ENCODE results near the gene PALMD.

Gene PALMD

GRCh38 chr1:99636647-99637175 lies 9.2 kb upstream of the PALMD start:
- H3K27ac ChIP-seq (ENCODE audit: low read length): no peak overlapping the region
- H3K4me3 ChIP-seq (ENCODE audit: low read depth in 1 of 2, low read length in 2 of 2): no peak overlapping the region
- H3K27me3 ChIP-seq (ENCODE audit: low read depth, low read length): no peaks in the 10 kb centered on the region
- no peaks in the 10 kb centered on the region for H3K9me3 ChIP-seq (ENCODE audit: control insufficient read depth in 1 of 2, low read length in 2 of 2)
- H3K36me3 ChIP-seq (ENCODE audit: control insufficient read depth in 1 of 2, insufficient read depth in 2 of 2, low read length in 2 of 2): no peaks in the 10 kb centered on the region
- no peaks in the 10 kb centered on the region for H3K4me1 ChIP-seq (ENCODE audit: control insufficient read depth in 1 of 2, insufficient read depth in 2 of 2, low read length in 2 of 2)

- H3K27ac ChIP-seq (ENCODE audit: low read length): no peak overlapping the region
- no peaks in the 10 kb centered on the region for H3K4me1 ChIP-seq (ENCODE audit: control insufficient read depth in 1 of 2, insufficient read depth in 2 of 2, low read length in 2 of 2)
- H3K27me3 ChIP-seq (ENCODE audit: low read depth, low read length): no peaks in the 10 kb centered on the region
- no peaks in the 10 kb centered on the region for H3K9me3 ChIP-seq (ENCODE audit: control insufficient read depth in 1 of 2, low read length in 2 of 2)
- no peaks in the 10 kb centered on the region for H3K36me3 ChIP-seq (ENCODE audit: control insufficient read depth in 1 of 2, insufficient read depth in 2 of 2, low read length in 2 of 2)
- H3K4me3 ChIP-seq (ENCODE audit: low read depth in 1 of 2, low read length in 2 of 2): no peak overlapping the region
Observed at GRCh38 chr1:99638853-99639252, 7.1 kb upstream of the PALMD start.

GRCh38 chr1:99639408-99639807 lies 6.5 kb upstream of the PALMD start:
- H3K4me1 ChIP-seq (ENCODE audit: control insufficient read depth in 1 of 2, insufficient read depth in 2 of 2, low read length in 2 of 2): no peaks in the 10 kb centered on the region
- no peaks in the 10 kb centered on the region for H3K9me3 ChIP-seq (ENCODE audit: control insufficient read depth in 1 of 2, low read length in 2 of 2)
- H3K36me3 ChIP-seq (ENCODE audit: control insufficient read depth in 1 of 2, insufficient read depth in 2 of 2, low read length in 2 of 2): no peaks in the 10 kb centered on the region
- H3K27me3 ChIP-seq (ENCODE audit: low read depth, low read length): no peaks in the 10 kb centered on the region
- H3K27ac ChIP-seq (ENCODE audit: low read length): no peak overlapping the region
- H3K4me3 ChIP-seq (ENCODE audit: low read depth in 1 of 2, low read length in 2 of 2): no peak overlapping the region

DNA sequence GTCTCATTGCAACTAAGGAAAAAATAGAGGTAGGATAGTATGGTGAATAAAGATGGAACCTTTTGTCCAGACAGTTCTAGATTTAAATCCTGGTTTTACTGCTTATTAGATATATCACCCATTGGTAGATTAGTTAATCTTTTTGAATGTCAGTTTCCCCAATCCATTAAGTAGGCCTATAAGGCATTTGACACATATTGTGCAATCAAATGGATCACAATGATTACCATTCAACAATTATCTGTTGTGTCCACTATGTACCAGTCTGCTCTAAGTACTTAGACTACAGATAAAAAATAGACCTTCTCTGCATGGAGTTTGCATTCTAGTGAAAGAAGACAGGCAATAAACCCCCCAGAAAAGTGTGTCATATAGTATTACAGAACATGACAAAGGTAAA lies 6.0 kb upstream of the PALMD start:
- Histone ChIP-seq H3K4me1 (ENCODE audit: control insufficient read depth in 1 of 2, insufficient read depth in 2 of 2, low read length in 2 of 2) (no peaks in the 10 kb centered on the region), H3K4me3 (ENCODE audit: low read depth in 1 of 2, low read length in 2 of 2) (no peak overlapping the region), H3K27me3 (ENCODE audit: low read depth, low read length) (no peaks in the 10 kb centered on the region), H3K27ac (ENCODE audit: low read length) (no peak overlapping the region), H3K9me3 (ENCODE audit: control insufficient read depth in 1 of 2, low read length in 2 of 2) (no peaks in the 10 kb centered on the region), H3K36me3 (ENCODE audit: control insufficient read depth in 1 of 2, insufficient read depth in 2 of 2, low read length in 2 of 2) (no peaks in the 10 kb centered on the region)

- no peaks in the 10 kb centered on the region for H3K4me1 ChIP-seq (ENCODE audit: control insufficient read depth in 1 of 2, insufficient read depth in 2 of 2, low read length in 2 of 2)
- no peak overlapping the region for H3K27ac ChIP-seq (ENCODE audit: low read length)
- no peaks in the 10 kb centered on the region for H3K27me3 ChIP-seq (ENCODE audit: low read depth, low read length)
- H3K9me3 ChIP-seq (ENCODE audit: control insufficient read depth in 1 of 2, low read length in 2 of 2): no peaks in the 10 kb centered on the region
- no peak overlapping the region for H3K4me3 ChIP-seq (ENCODE audit: low read depth in 1 of 2, low read length in 2 of 2)
- no peaks in the 10 kb centered on the region for H3K36me3 ChIP-seq (ENCODE audit: control insufficient read depth in 1 of 2, insufficient read depth in 2 of 2, low read length in 2 of 2)
Observed at GRCh38 chr1:99640672-99641071, 5.2 kb upstream of the PALMD start.

- Histone ChIP-seq H3K27me3 (ENCODE audit: low read depth, low read length) (peaks cover 4% of the 10 kb centered on the region), H3K4me3 (ENCODE audit: low read depth in 1 of 2, low read length in 2 of 2) (no peak overlapping the region), H3K36me3 (ENCODE audit: control insufficient read depth in 1 of 2, insufficient read depth in 2 of 2, low read length in 2 of 2) (no peaks in the 10 kb centered on the region), H3K4me1 (ENCODE audit: control insufficient read depth in 1 of 2, insufficient read depth in 2 of 2, low read length in 2 of 2) (no peaks in the 10 kb centered on the region), H3K27ac (ENCODE audit: low read length) (no peak overlapping the region), H3K9me3 (ENCODE audit: control insufficient read depth in 1 of 2, low read length in 2 of 2) (no peaks in the 10 kb centered on the region)
Observed at GRCh38 chr1:99641558-99641957, 4.4 kb upstream of the PALMD start.

GRCh38 chr1:99642053-99642452 lies 3.9 kb upstream of the PALMD start:
- peaks cover 4% of the 10 kb centered on the region for H3K27me3 ChIP-seq (ENCODE audit: low read depth, low read length)
- no peak overlapping the region for H3K4me3 ChIP-seq (ENCODE audit: low read depth in 1 of 2, low read length in 2 of 2)
- H3K36me3 ChIP-seq (ENCODE audit: control insufficient read depth in 1 of 2, insufficient read depth in 2 of 2, low read length in 2 of 2): no peaks in the 10 kb centered on the region
- H3K4me1 ChIP-seq (ENCODE audit: control insufficient read depth in 1 of 2, insufficient read depth in 2 of 2, low read length in 2 of 2): peaks cover 0 to 4% of the 10 kb centered on the region in 2 donors
- H3K9me3 ChIP-seq (ENCODE audit: control insufficient read depth in 1 of 2, low read length in 2 of 2): no peaks in the 10 kb centered on the region
- no peak overlapping the region for H3K27ac ChIP-seq (ENCODE audit: low read length)

- Histone ChIP-seq H3K4me3 (ENCODE audit: low read depth in 1 of 2, low read length in 2 of 2) (no peak overlapping the region), H3K4me1 (ENCODE audit: control insufficient read depth in 1 of 2, insufficient read depth in 2 of 2, low read length in 2 of 2) (peaks cover 0 to 5% of the 10 kb centered on the region in 2 donors), H3K9me3 (ENCODE audit: control insufficient read depth in 1 of 2, low read length in 2 of 2) (no peaks in the 10 kb centered on the region), H3K36me3 (ENCODE audit: control insufficient read depth in 1 of 2, insufficient read depth in 2 of 2, low read length in 2 of 2) (no peaks in the 10 kb centered on the region), H3K27ac (ENCODE audit: low read length) (no peak overlapping the region), H3K27me3 (ENCODE audit: low read depth, low read length) (peaks cover 4% of the 10 kb centered on the region)
Observed at GRCh38 chr1:99643021-99643779, 2.7 kb upstream of the PALMD start.

GRCh38 chr1:99644279-99645004 lies 1.5 kb upstream of the PALMD start:
- peaks cover 4% of the 10 kb centered on the region for H3K27me3 ChIP-seq (ENCODE audit: low read depth, low read length)
- H3K4me3 ChIP-seq (ENCODE audit: low read depth in 1 of 2, low read length in 2 of 2): no peak overlapping the region
- no peaks in the 10 kb centered on the region for H3K9me3 ChIP-seq (ENCODE audit: control insufficient read depth in 1 of 2, low read length in 2 of 2)
- H3K4me1 ChIP-seq (ENCODE audit: control insufficient read depth in 1 of 2, insufficient read depth in 2 of 2, low read length in 2 of 2): peaks cover 0 to 5% of the 10 kb centered on the region in 2 donors
- no peaks in the 10 kb centered on the region for H3K36me3 ChIP-seq (ENCODE audit: control insufficient read depth in 1 of 2, insufficient read depth in 2 of 2, low read length in 2 of 2)
- peak overlapping the region; percentile 39 for H3K27ac ChIP-seq (ENCODE audit: low read length)

- no peak overlapping the region for H3K27ac ChIP-seq (ENCODE audit: low read length)
- H3K36me3 ChIP-seq (ENCODE audit: control insufficient read depth in 1 of 2, insufficient read depth in 2 of 2, low read length in 2 of 2): no peaks in the 10 kb centered on the region
- peaks cover 4% of the 10 kb centered on the region for H3K27me3 ChIP-seq (ENCODE audit: low read depth, low read length)
- no peaks in the 10 kb centered on the region for H3K9me3 ChIP-seq (ENCODE audit: control insufficient read depth in 1 of 2, low read length in 2 of 2)
- H3K4me3 ChIP-seq (ENCODE audit: low read depth in 1 of 2, low read length in 2 of 2): no peak overlapping the region
- H3K4me1 ChIP-seq (ENCODE audit: control insufficient read depth in 1 of 2, insufficient read depth in 2 of 2, low read length in 2 of 2): peaks cover 0 to 5% of the 10 kb centered on the region in 2 donors
Observed at GRCh38 chr1:99645203-99645602, 710 bp upstream of the PALMD start.

- Histone ChIP-seq H3K27me3 (ENCODE audit: low read depth, low read length) (peaks cover 4% of the 10 kb centered on the region), H3K4me1 (ENCODE audit: control insufficient read depth in 1 of 2, insufficient read depth in 2 of 2, low read length in 2 of 2) (peaks cover 0 to 5% of the 10 kb centered on the region in 2 donors), H3K4me3 (ENCODE audit: low read depth in 1 of 2, low read length in 2 of 2) (peak overlapping the region; percentile 3 to 51), H3K27ac (ENCODE audit: low read length) (peak overlapping the region; percentile 61), H3K9me3 (ENCODE audit: control insufficient read depth in 1 of 2, low read length in 2 of 2) (no peaks in the 10 kb centered on the region), H3K36me3 (ENCODE audit: control insufficient read depth in 1 of 2, insufficient read depth in 2 of 2, low read length in 2 of 2) (no peaks in the 10 kb centered on the region)
Observed at GRCh38 chr1:99646868-99647267, 955 bp downstream of the PALMD start.
